ENCODE measurements around the gene ELMO1.

DNA sequence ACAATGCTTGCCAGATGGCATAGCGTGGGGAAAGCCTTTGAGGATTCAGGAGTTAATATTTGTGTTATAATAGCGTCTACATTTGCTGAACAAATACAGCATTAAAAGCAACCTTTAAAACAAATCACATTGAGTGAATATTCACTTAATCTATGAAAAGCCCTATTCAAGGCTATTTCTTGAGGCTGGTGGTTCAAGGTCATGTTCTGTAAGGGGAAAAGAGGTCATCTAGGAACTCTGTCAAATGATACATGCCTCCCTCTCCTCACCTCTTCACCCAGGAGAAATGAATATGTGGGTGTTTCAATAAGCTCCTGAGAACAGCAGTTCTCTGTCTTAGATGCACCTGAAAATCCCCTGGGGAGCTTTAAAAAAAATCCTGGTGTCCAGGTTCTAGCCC lies 303.0 kb downstream of the ELMO1 start:
- TF ChIP-seq CTCF (IDR thresholded peaks at IDR 0.05) (no peak), POLR2A (IDR thresholded peaks at IDR 0.05) (no peak), EP300 (IDR thresholded peaks at IDR 0.05) (no peak)

Data from ovary (tissue), 3 donors.